ENCODE results near the gene EMX1. TPM values are rescaled to one million over a fixed set of nuclear protein-coding genes. Genes with fewer than 3 reads are reported as not detected.
A peak's percentile ranks its signal among the peaks of the same experiment; 100 is the strongest.

Gene EMX1
- polyA plus RNA-seq, 3 donors = not detected

DNA sequence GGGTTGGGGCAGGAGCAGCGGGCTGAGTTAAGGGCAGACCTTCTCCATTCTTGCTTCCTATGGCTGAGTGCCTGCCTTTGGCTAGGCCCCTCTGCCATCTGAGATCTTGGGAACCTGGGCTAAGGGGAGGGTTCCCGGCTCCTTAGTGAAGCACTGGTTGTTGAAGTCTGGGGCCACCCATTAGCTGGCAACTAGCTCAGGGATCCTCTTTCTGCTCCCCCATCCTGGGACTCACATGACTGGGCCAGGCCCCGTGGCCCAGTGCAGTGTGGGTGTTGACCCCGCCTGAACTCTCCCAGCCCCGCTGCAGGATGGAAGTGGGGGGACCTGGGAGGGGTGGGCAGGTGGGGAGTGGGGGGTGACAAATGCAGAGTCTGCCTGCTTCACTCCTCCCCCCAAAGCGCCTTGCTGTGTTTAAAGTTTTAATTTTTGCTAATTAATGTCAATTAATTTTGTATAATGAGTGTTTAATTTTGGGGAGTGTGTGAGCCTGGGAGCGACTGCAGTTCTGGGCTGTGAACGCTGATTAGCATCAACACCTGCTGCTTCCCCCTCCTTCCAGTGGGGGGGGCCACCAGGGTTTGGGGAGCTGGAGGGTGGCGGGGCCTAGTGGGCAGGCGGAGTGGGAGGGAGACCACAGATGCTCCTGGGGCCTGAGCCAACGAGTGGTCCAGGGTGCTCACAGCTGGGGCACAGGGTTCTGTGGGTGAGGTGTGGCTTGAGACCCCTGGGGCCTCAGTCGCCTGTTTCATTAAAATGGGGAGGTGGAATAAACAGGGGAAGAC, 55.2 kb downstream of the EMX1 start:
- Mint-ChIP-seq H3K4me3 (no peak overlapping the region), H3K9me3 (peaks cover 0 to under 1% (median 0%) of the 10 kb centered on the region in 7 donors), H3K4me1 (peaks cover 12% of the 10 kb centered on the region), H3K27me3 (ENCODE audit: low read depth in 3 of 3) (peaks cover 0 to 3% (median 0%) of the 10 kb centered on the region in 3 donors), H3K36me3 (peaks cover 53 to 87% of the 10 kb centered on the region in 2 donors), H3K27ac (peak overlapping the region in 1 of 7 donors; percentile 45)
- no peak for DNase-seq
- WGBS (ENCODE audit: insufficient coverage) = 95% methylated on average over 5 of the region's 12 CpGs
- no peak overlapping the region for H3K4me3 ChIP-seq (replicated peaks in 1 of 3; ENCODE audit: low read depth in 2 of 3, low read length in 3 of 3)
- no peaks in the 10 kb centered on the region for H3K79me2 ChIP-seq (ENCODE audit: insufficient read depth, low read length)
- TF ChIP-seq, protein P1, sequence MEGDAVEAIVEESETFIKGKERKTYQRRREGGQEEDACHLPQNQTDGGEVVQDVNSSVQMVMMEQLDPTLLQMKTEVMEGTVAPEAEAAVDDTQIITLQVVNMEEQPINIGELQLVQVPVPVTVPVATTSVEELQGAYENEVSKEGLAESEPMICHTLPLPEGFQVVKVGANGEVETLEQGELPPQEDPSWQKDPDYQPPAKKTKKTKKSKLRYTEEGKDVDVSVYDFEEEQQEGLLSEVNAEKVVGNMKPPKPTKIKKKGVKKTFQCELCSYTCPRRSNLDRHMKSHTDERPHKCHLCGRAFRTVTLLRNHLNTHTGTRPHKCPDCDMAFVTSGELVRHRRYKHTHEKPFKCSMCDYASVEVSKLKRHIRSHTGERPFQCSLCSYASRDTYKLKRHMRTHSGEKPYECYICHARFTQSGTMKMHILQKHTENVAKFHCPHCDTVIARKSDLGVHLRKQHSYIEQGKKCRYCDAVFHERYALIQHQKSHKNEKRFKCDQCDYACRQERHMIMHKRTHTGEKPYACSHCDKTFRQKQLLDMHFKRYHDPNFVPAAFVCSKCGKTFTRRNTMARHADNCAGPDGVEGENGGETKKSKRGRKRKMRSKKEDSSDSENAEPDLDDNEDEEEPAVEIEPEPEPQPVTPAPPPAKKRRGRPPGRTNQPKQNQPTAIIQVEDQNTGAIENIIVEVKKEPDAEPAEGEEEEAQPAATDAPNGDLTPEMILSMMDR (IDR thresholded peaks at IDR 0.05) = no peak
- intact Hi-C loops (cut with micrococcal nuclease) = no loop called here
- peaks cover 6 to 7% of the 10 kb centered on the region in 2 donors for H3K4me1 ChIP-seq (ENCODE audit: control insufficient read depth in 1 of 2, insufficient read depth in 2 of 2, low read length in 2 of 2)
- no peak overlapping the region for H3K4me2 ChIP-seq (replicated peaks; ENCODE audit: extremely low read depth, low read length, poor library complexity, severe bottlenecking)
- H3K9me3 ChIP-seq (replicated peaks in 1 of 2; ENCODE audit: control insufficient read depth in 1 of 2, insufficient read depth in 1 of 2, low read length in 2 of 2) = no peaks in the 10 kb centered on the region
- peaks cover 15% of the 10 kb centered on the region for H4K20me1 ChIP-seq (ENCODE audit: insufficient read depth, low read length)
- no peaks in the 10 kb centered on the region for H3K27me3 ChIP-seq (ENCODE audit: control insufficient read depth in 2 of 2, insufficient read depth in 2 of 2, low read length in 2 of 2)
- no peak overlapping the region for H3K9ac ChIP-seq (ENCODE audit: insufficient read depth, low read length, poor library complexity, severe bottlenecking)
- H3K27ac ChIP-seq (ENCODE audit: low read depth in 1 of 2, low read length in 2 of 2) = no peak overlapping the region
- no peak overlapping the region for H2AFZ ChIP-seq (ENCODE audit: insufficient read depth, low read depth, low read length, poor library complexity, severe bottlenecking)
- H3K36me3 ChIP-seq (replicated peaks in 1 of 2; ENCODE audit: control insufficient read depth in 1 of 2, insufficient read depth in 2 of 2, low read length in 2 of 2) = peaks cover 13 to 80% of the 10 kb centered on the region in 2 donors

DNA sequence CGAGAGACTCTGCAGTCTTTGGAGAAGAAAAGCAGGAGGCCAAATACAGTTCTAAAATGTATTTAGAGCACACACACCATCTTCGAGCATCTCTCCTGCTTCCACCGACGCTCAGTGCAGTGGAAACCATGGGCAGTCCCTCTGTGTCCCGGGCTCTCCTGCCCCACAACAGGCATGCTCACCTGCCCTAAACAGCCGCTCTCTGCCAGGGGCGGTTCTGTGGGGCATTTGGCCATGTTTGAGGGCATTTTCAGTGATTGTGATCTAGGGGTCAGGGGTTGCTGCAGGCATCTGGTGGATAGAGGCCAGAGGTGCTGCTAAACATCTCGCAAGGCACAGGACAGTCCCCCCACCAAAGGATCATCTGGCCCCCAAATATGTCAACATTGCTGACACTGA, 55.8 kb downstream of the EMX1 start:
- no peaks in the 10 kb centered on the region for H3K9me3 ChIP-seq (replicated peaks in 1 of 2; ENCODE audit: control insufficient read depth in 1 of 2, insufficient read depth in 1 of 2, low read length in 2 of 2)
- peaks cover 18% of the 10 kb centered on the region for H3K4me1 Mint-ChIP-seq
- H3K27me3 Mint-ChIP-seq (ENCODE audit: low read depth in 3 of 3) = peaks cover 0 to 3% (median 0%) of the 10 kb centered on the region in 3 donors
- H3K36me3 Mint-ChIP-seq = peaks cover 47 to 87% of the 10 kb centered on the region in 2 donors
- H3K4me2 ChIP-seq (replicated peaks; ENCODE audit: extremely low read depth, low read length, poor library complexity, severe bottlenecking) = no peak overlapping the region
- no peaks in the 10 kb centered on the region for H3K79me2 ChIP-seq (ENCODE audit: insufficient read depth, low read length)
- no peak for DNase-seq
- peaks cover 6 to 7% of the 10 kb centered on the region in 2 donors for H3K4me1 ChIP-seq (ENCODE audit: control insufficient read depth in 1 of 2, insufficient read depth in 2 of 2, low read length in 2 of 2)
- H2AFZ ChIP-seq (ENCODE audit: insufficient read depth, low read depth, low read length, poor library complexity, severe bottlenecking) = no peak overlapping the region
- H4K20me1 ChIP-seq (ENCODE audit: insufficient read depth, low read length) = peaks cover 15% of the 10 kb centered on the region
- no peak overlapping the region for H3K27ac ChIP-seq (ENCODE audit: low read depth in 1 of 2, low read length in 2 of 2)
- peaks cover 10 to 74% of the 10 kb centered on the region in 2 donors for H3K36me3 ChIP-seq (replicated peaks in 1 of 2; ENCODE audit: control insufficient read depth in 1 of 2, insufficient read depth in 2 of 2, low read length in 2 of 2)
- H3K4me3 ChIP-seq (replicated peaks in 1 of 3; ENCODE audit: low read depth in 2 of 3, low read length in 3 of 3) = no peak overlapping the region
- intact Hi-C loops (cut with micrococcal nuclease) = no loop called here
- H3K27me3 ChIP-seq (ENCODE audit: control insufficient read depth in 2 of 2, insufficient read depth in 2 of 2, low read length in 2 of 2) = no peaks in the 10 kb centered on the region
- no peak overlapping the region for H3K4me3 Mint-ChIP-seq
- no peak overlapping the region for H3K9ac ChIP-seq (ENCODE audit: insufficient read depth, low read length, poor library complexity, severe bottlenecking)
- TF ChIP-seq, protein P1 (IDR thresholded peaks at IDR 0.05) = no peak
- H3K9me3 Mint-ChIP-seq = peaks cover 0 to 4% (median 0%) of the 10 kb centered on the region in 7 donors
- H3K27ac Mint-ChIP-seq = peak overlapping the region in 1 of 7 donors; percentile 41
- 98% methylated on average over 4 of the region's 8 CpGs for WGBS (ENCODE audit: insufficient coverage)

Measured in CD14-positive monocyte (primary cell).